ENCODE results near the gene TMEM129.

Gene TMEM129

DNA sequence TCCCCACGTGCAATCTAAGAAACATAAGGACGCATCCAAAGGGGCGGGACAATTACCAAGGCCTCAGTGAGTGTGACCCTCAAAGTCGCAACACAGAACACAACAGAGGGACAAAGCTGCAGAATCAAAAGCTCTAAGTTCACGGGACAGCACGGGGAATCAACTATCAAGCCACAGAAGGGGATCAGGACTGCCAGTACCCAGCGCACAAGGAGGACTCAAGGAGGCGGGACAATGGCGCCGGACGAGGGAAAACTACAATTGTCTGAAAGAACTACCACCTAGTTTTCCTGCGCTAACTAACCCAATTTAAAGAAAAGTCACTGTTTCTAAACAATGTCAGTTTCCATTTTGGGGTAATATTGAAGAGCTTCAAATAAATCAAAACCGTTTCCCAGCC lies 38.3 kb downstream of the TMEM129 start:
- Histone ChIP-seq H2AFZ (ENCODE audit: insufficient read depth, low read length, poor library complexity) (no peak overlapping the region), H3K4me3 (ENCODE audit: low read depth, low read length) (no peak overlapping the region), H2BK12ac (ENCODE audit: low read length) (no peak overlapping the region), H3K18ac (ENCODE audit: low read length) (no peak overlapping the region), H3K36me3 (ENCODE audit: control insufficient read depth in 1 of 2, insufficient read depth in 2 of 2, low read length in 2 of 2) (no peaks in the 10 kb centered on the region), H4K12ac (ENCODE audit: low read depth, low read length) (no peak overlapping the region), H3K23ac (ENCODE audit: low read length) (no peak overlapping the region), H4K8ac (ENCODE audit: low read depth, low read length) (no peak overlapping the region), H2BK120ac (ENCODE audit: insufficient read depth, low read length, poor library complexity) (no peak overlapping the region), H3K9ac (ENCODE audit: low read length) (no peak overlapping the region), H4K91ac (ENCODE audit: low read depth, low read length) (no peak overlapping the region), H3K4ac (ENCODE audit: low read depth, low read length) (no peak overlapping the region), H3K79me1 (ENCODE audit: low read length) (peaks cover 7% of the 10 kb centered on the region), H3K9me3 (ENCODE audit: insufficient read depth, low read depth, low read length) (no peaks in the 10 kb centered on the region), H3K27ac (ENCODE audit: low read depth, low read length) (no peak overlapping the region), H2AK5ac (ENCODE audit: low read length) (no peak overlapping the region), H3K4me2 (ENCODE audit: low read length) (no peak overlapping the region), H2BK5ac (ENCODE audit: low read depth, low read length, poor library complexity) (no peak overlapping the region), H3K14ac (ENCODE audit: low read length) (no peak overlapping the region), H3K27me3 (ENCODE audit: insufficient read depth, low read length) (peaks cover 6% of the 10 kb centered on the region), H3K4me1 (ENCODE audit: control insufficient read depth in 1 of 2, insufficient read depth in 2 of 2, low read length in 2 of 2) (peaks cover 11% of the 10 kb centered on the region in 2 experiments), H3K79me2 (ENCODE audit: control insufficient read depth, insufficient read depth, low read length, poor library complexity) (no peaks in the 10 kb centered on the region)
- no CpG with 5 or more reads among the region's 13 CpGs for WGBS (ENCODE audit: extremely low coverage, insufficient coverage, insufficient read length)
- DNase-seq = no peak

DNA sequence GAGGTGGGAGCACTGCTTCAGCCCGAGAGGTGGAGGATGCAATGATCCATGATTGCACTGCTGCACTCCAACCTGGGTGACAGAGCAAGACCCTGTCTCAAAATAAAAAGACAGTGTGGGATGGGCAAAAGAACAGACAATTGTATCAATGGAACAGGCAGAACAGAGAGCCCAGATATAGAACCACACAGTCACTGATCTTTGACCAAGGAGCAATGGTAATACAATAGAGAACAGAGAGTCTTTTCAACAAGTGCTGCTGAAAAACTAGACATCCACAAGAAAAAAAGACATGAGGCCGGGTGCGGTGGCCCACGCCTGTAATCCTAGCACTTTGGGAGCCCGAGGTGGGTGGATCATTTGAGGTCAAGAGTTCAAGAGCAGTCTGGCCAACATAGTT lies 42.9 kb downstream of the TMEM129 start:
- Histone ChIP-seq H4K12ac (ENCODE audit: low read depth, low read length) (no peak overlapping the region), H3K79me2 (ENCODE audit: control insufficient read depth, insufficient read depth, low read length, poor library complexity) (no peaks in the 10 kb centered on the region), H2BK12ac (ENCODE audit: low read length) (no peak overlapping the region), H3K27ac (ENCODE audit: low read depth, low read length) (no peak overlapping the region), H4K8ac (ENCODE audit: low read depth, low read length) (no peak overlapping the region), H3K9me3 (ENCODE audit: insufficient read depth, low read depth, low read length) (no peaks in the 10 kb centered on the region), H3K27me3 (ENCODE audit: insufficient read depth, low read length) (no peaks in the 10 kb centered on the region), H2BK5ac (ENCODE audit: low read depth, low read length, poor library complexity) (no peak overlapping the region), H3K14ac (ENCODE audit: low read length) (no peak overlapping the region), H3K79me1 (ENCODE audit: low read length) (no peaks in the 10 kb centered on the region), H3K4ac (ENCODE audit: low read depth, low read length) (no peak overlapping the region), H3K4me3 (ENCODE audit: low read depth, low read length) (no peak overlapping the region), H3K4me2 (ENCODE audit: low read length) (no peak overlapping the region), H2AK5ac (ENCODE audit: low read length) (no peak overlapping the region), H4K91ac (ENCODE audit: low read depth, low read length) (no peak overlapping the region), H3K4me1 (ENCODE audit: control insufficient read depth in 1 of 2, insufficient read depth in 2 of 2, low read length in 2 of 2) (no peaks in the 10 kb centered on the region), H3K23ac (ENCODE audit: low read length) (no peak overlapping the region), H2AFZ (ENCODE audit: insufficient read depth, low read length, poor library complexity) (no peak overlapping the region), H3K9ac (ENCODE audit: low read length) (no peak overlapping the region), H3K36me3 (ENCODE audit: control insufficient read depth in 1 of 2, insufficient read depth in 2 of 2, low read length in 2 of 2) (no peaks in the 10 kb centered on the region), H2BK120ac (ENCODE audit: insufficient read depth, low read length, poor library complexity) (no peak overlapping the region), H3K18ac (ENCODE audit: low read length) (no peak overlapping the region)
- no CpG with 5 or more reads among the region's 5 CpGs for WGBS (ENCODE audit: extremely low coverage, insufficient coverage, insufficient read length)
- no peak for DNase-seq

DNA sequence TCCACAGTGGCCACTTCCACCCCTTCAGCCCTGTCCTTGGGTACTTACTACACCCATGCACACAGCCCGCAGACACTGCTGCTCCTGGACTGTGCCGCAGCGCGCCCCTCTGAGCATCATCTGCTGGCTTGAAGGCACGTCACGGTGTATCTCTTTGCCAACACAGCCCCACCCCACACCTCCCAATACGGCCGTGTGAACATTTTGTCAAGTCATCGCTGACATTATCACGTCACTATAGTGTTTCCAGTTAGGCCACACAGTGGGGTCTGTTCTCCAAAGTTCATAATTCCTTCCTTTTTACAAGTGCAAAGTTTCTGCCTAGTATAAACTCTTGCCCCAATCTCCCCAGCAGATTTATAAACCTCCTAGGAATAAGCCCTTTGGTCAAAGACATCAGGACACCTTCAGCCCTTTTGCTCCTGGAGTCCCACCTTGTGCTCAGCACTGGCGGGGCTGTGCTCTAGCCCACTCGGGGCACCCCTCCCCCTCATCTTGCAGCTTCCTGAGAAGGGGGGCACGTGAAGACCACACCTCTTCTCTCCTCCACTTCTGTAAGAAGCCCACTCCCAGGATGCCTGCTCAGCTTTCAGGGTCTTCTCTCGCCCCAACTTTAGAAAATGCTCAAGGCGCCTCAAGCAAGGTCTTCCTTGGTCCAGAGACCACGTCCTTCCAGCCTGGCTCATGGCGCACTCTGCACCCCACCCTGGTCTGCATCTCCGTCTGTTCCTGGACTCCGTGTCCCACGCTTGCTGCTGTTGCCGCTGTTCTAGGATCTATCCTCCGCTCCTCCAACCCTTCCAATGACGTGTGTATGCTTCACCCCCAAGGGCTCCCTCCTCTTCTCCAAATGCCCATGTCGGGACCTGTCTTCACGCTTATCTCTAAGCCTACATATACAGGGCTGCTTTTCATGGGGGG lies 44.3 kb downstream of the TMEM129 start:
- Histone ChIP-seq H4K8ac (ENCODE audit: low read depth, low read length) (no peak overlapping the region), H3K4me3 (ENCODE audit: low read depth, low read length) (no peak overlapping the region), H3K9me3 (ENCODE audit: insufficient read depth, low read depth, low read length) (no peaks in the 10 kb centered on the region), H3K23ac (ENCODE audit: low read length) (no peak overlapping the region), H2BK120ac (ENCODE audit: insufficient read depth, low read length, poor library complexity) (no peak overlapping the region), H2BK5ac (ENCODE audit: low read depth, low read length, poor library complexity) (no peak overlapping the region), H4K12ac (ENCODE audit: low read depth, low read length) (no peak overlapping the region), H3K27ac (ENCODE audit: low read depth, low read length) (no peak overlapping the region), H3K14ac (ENCODE audit: low read length) (no peak overlapping the region), H3K9ac (ENCODE audit: low read length) (no peak overlapping the region), H2BK12ac (ENCODE audit: low read length) (no peak overlapping the region), H3K4me2 (ENCODE audit: low read length) (no peak overlapping the region), H3K18ac (ENCODE audit: low read length) (no peak overlapping the region), H3K36me3 (ENCODE audit: control insufficient read depth in 1 of 2, insufficient read depth in 2 of 2, low read length in 2 of 2) (no peaks in the 10 kb centered on the region), H3K4ac (ENCODE audit: low read depth, low read length) (no peak overlapping the region), H3K27me3 (ENCODE audit: insufficient read depth, low read length) (no peaks in the 10 kb centered on the region), H3K79me1 (ENCODE audit: low read length) (no peaks in the 10 kb centered on the region), H3K4me1 (ENCODE audit: control insufficient read depth in 1 of 2, insufficient read depth in 2 of 2, low read length in 2 of 2) (no peaks in the 10 kb centered on the region), H2AFZ (ENCODE audit: insufficient read depth, low read length, poor library complexity) (no peak overlapping the region), H2AK5ac (ENCODE audit: low read length) (no peak overlapping the region), H3K79me2 (ENCODE audit: control insufficient read depth, insufficient read depth, low read length, poor library complexity) (no peaks in the 10 kb centered on the region), H4K91ac (ENCODE audit: low read depth, low read length) (no peak overlapping the region)
- no peak for DNase-seq
- WGBS (ENCODE audit: extremely low coverage, insufficient coverage, insufficient read length) = no CpG with 5 or more reads among the region's 25 CpGs

DNA sequence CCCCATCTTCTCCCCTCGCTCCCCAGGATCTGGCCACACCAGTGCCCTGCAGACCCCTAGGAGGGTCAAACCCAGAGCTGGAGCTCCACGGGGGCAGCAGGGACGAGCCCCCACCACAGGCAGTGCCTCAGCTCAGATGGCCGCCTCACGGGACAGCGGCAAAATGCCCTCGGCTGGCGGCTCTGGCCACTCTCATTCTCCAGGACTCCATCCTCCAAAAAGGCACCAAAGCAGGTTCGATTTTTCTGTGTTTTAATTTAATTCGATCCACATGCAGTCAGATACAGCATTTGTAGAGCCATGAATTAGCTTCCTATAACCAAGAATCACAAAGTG lies 45.4 kb downstream of the TMEM129 start:
- Histone ChIP-seq H3K27ac (ENCODE audit: low read depth, low read length) (no peak overlapping the region), H3K36me3 (ENCODE audit: control insufficient read depth in 1 of 2, insufficient read depth in 2 of 2, low read length in 2 of 2) (no peaks in the 10 kb centered on the region), H3K9ac (ENCODE audit: low read length) (no peak overlapping the region), H4K91ac (ENCODE audit: low read depth, low read length) (no peak overlapping the region), H4K12ac (ENCODE audit: low read depth, low read length) (no peak overlapping the region), H2AFZ (ENCODE audit: insufficient read depth, low read length, poor library complexity) (no peak overlapping the region), H3K79me2 (ENCODE audit: control insufficient read depth, insufficient read depth, low read length, poor library complexity) (no peaks in the 10 kb centered on the region), H3K4me1 (ENCODE audit: control insufficient read depth in 1 of 2, insufficient read depth in 2 of 2, low read length in 2 of 2) (no peaks in the 10 kb centered on the region), H2BK120ac (ENCODE audit: insufficient read depth, low read length, poor library complexity) (no peak overlapping the region), H3K4me2 (ENCODE audit: low read length) (no peak overlapping the region), H3K23ac (ENCODE audit: low read length) (no peak overlapping the region), H4K8ac (ENCODE audit: low read depth, low read length) (no peak overlapping the region), H3K79me1 (ENCODE audit: low read length) (no peaks in the 10 kb centered on the region), H3K9me3 (ENCODE audit: insufficient read depth, low read depth, low read length) (no peaks in the 10 kb centered on the region), H2AK5ac (ENCODE audit: low read length) (no peak overlapping the region), H2BK5ac (ENCODE audit: low read depth, low read length, poor library complexity) (no peak overlapping the region), H3K4ac (ENCODE audit: low read depth, low read length) (no peak overlapping the region), H3K18ac (ENCODE audit: low read length) (no peak overlapping the region), H3K14ac (ENCODE audit: low read length) (no peak overlapping the region), H2BK12ac (ENCODE audit: low read length) (no peak overlapping the region), H3K4me3 (ENCODE audit: low read depth, low read length) (no peak overlapping the region), H3K27me3 (ENCODE audit: insufficient read depth, low read length) (no peaks in the 10 kb centered on the region)
- WGBS (ENCODE audit: extremely low coverage, insufficient coverage, insufficient read length) = no CpG with 5 or more reads among the region's 10 CpGs
- DNase-seq = no peak

Measured in trophoblast cell (in vitro differentiated cells and primary cell).